WTC11 (cell line): ENCODE measurements around the gene DNAJC8. TPM values are rescaled to one million over a fixed set of nuclear protein-coding genes. Genes with fewer than 3 reads are reported as not detected.

Experiments
- ATAC-seq: fragments of 200-7000 bp; cut with Tn5 transposase; 2 replicates; pipeline ENCODE4 v1.10.0; 2021; ENCODE audit warnings: mild to moderate bottlenecking, moderate library complexity
- CTCF ChIA-PET: fragments of 300-600 bp; sonication (Branson Sonifier 250); formaldehyde crosslinking; loops from one replicate; lab custom pipeline; 2021; ENCODE audit warnings: antibody characterized with exemption; lab: Charles Lee
- POLR2A ChIA-PET: fragments of 350-600 bp; sonication (Branson Sonifier 250); formaldehyde crosslinking; loops from one replicate; lab custom pipeline; 2021; ENCODE audit warnings: antibody characterized with exemption; lab: Charles Lee
- DNase-seq: peaks from one replicate; pipeline ENCODE4 v3.0.0; 2021; ENCODE audit warnings: low spot score
- H3K27ac Mint-ChIP-seq: 2 replicates; pipeline ENCODE4 v1.8.0; 2021; ENCODE audit warnings: mixed read lengths
- H3K27me3 Mint-ChIP-seq: 2 replicates; pipeline ENCODE4 v1.8.0; 2021; ENCODE audit warnings: low read depth, mild to moderate bottlenecking, moderate library complexity, mixed read lengths
- H3K36me3 Mint-ChIP-seq: 2 replicates; pipeline ENCODE4 v1.8.0; 2021; ENCODE audit warnings: mixed read lengths
- H3K4me1 Mint-ChIP-seq: 2 replicates; pipeline ENCODE4 v1.8.0; 2022; ENCODE audit warnings: mixed read lengths
- H3K4me3 Mint-ChIP-seq: 2 replicates; pipeline ENCODE4 v1.8.0; 2021; ENCODE audit warnings: mild to moderate bottlenecking, moderate library complexity, mixed read lengths
- H3K9me3 Mint-ChIP-seq: 2 replicates; pipeline ENCODE4 v1.8.0; 2021; ENCODE audit warnings: mixed read lengths
- AFF4 ChIP-seq: sonication (generic); formaldehyde crosslinking; IDR thresholded peaks from 2 replicates; pipeline ENCODE4 v1.8.1; 2023; ENCODE audit warnings: mild to moderate bottlenecking, missing genetic modification reagents, borderline replicate concordance
- ARID4B ChIP-seq: sonication (generic); formaldehyde crosslinking; IDR thresholded peaks from 2 replicates; pipeline ENCODE4 v1.8.0; 2023; ENCODE audit warnings: missing genetic modification reagents, mild to moderate bottlenecking, borderline replicate concordance
- ATF3 ChIP-seq: sonication (generic); formaldehyde crosslinking; conservative IDR thresholded peaks from 2 replicates; pipeline ENCODE4 v1.8.1; 2022; ENCODE audit warnings: mild to moderate bottlenecking, missing genetic modification reagents
- CDX4 ChIP-seq: fragments of 250-450 bp; sonication (Bioruptor Pico); IDR thresholded peaks from 2 replicates; pipeline ENCODE4 v1.9.0; 2021; ENCODE audit warnings: moderate library complexity, mild to moderate bottlenecking, inconsistent platforms, borderline replicate concordance
- E2F5 ChIP-seq: sonication (generic); formaldehyde crosslinking; IDR thresholded peaks from 2 replicates; pipeline ENCODE4 v1.8.1; 2022; ENCODE audit warnings: mild to moderate bottlenecking, moderate library complexity, missing genetic modification reagents
- ELF4 ChIP-seq: sonication (generic); formaldehyde crosslinking; IDR thresholded peaks from 2 replicates; pipeline ENCODE4 v1.8.1; 2022; ENCODE audit warnings: low read depth, mild to moderate bottlenecking, moderate library complexity, missing genetic modification reagents
- EMX1 ChIP-seq: fragments of 250-450 bp; sonication (Bioruptor Pico); IDR thresholded peaks from 2 replicates; pipeline ENCODE4 v1.8.0; 2021; ENCODE audit warnings: mild to moderate bottlenecking
- GABPB1 ChIP-seq: sonication (generic); formaldehyde crosslinking; IDR thresholded peaks from 2 replicates; pipeline ENCODE4 v1.8.1; 2023; ENCODE audit warnings: mild to moderate bottlenecking, missing genetic modification reagents
- IRF1 ChIP-seq: sonication (generic); formaldehyde crosslinking; IDR thresholded peaks from 2 replicates; pipeline ENCODE4 v1.8.0; 2023; ENCODE audit warnings: missing genetic modification reagents
- MLX ChIP-seq: sonication (generic); formaldehyde crosslinking; IDR thresholded peaks from 2 replicates; pipeline ENCODE4 v1.8.1; 2023; ENCODE audit warnings: mild to moderate bottlenecking, missing genetic modification reagents, moderate library complexity
- MXD4 ChIP-seq: fragments of 250-450 bp; sonication (Bioruptor Pico); IDR thresholded peaks from 2 replicates; pipeline ENCODE4 v1.8.0; 2021; ENCODE audit warnings: mild to moderate bottlenecking, moderate library complexity, borderline replicate concordance
- NR2C2 ChIP-seq: sonication (generic); formaldehyde crosslinking; IDR thresholded peaks from 2 replicates; pipeline ENCODE4 v1.8.0; 2022; ENCODE audit warnings: mild to moderate bottlenecking, missing genetic modification reagents
- ZBTB43 ChIP-seq: sonication (generic); formaldehyde crosslinking; IDR thresholded peaks from 2 replicates; pipeline ENCODE4 v1.8.1; 2023; ENCODE audit warnings: mild to moderate bottlenecking, missing genetic modification reagents
- ZNF263 ChIP-seq: sonication (generic); formaldehyde crosslinking; IDR thresholded peaks from 2 replicates; pipeline ENCODE4 v1.8.1; 2022; ENCODE audit warnings: low read depth, mild to moderate bottlenecking, moderate library complexity, missing genetic modification reagents
- ZNF396 ChIP-seq: fragments of 250-450 bp; sonication (Bioruptor Pico); IDR thresholded peaks from 2 replicates; pipeline ENCODE4 v1.8.0; 2021; ENCODE audit warnings: mild to moderate bottlenecking, moderate library complexity, borderline replicate concordance
- ZNF423 ChIP-seq: fragments of 250-450 bp; sonication (Bioruptor Pico); IDR thresholded peaks from 2 replicates; pipeline ENCODE4 v2.1.2; 2022; ENCODE audit warnings: mild to moderate bottlenecking, moderate library complexity
- ZNF425 ChIP-seq: fragments of 250-450 bp; sonication (Bioruptor Pico); conservative IDR thresholded peaks from 2 replicates; pipeline ENCODE4 v1.9.0; 2021; ENCODE audit warnings: mild to moderate bottlenecking
- total RNA-seq: library from RNA; stranded (reverse); gene quantifications from 3 replicates; pipeline ENCODE4 v1.2.3, GENCODE V29; 2021

DNAJC8 gene
- total RNA-seq, 1 experiment from 2014 or later, result 112 TPM

- no peak for TF ChIP-seq ZBTB43 (CRISPR knock-in tag)
- TF ChIP-seq E2F5 (CRISPR knock-in tag), result no peak
- TF ChIP-seq GABPB1 (CRISPR knock-in tag), result no peak
- no peak for TF ChIP-seq CDX4
Measured at GRCh38 chr1:28172713-28173150, 60.1 kb downstream of the DNAJC8 start (continued).

GRCh38 chr1:28171246-28171645 lies 61.6 kb downstream of the DNAJC8 start:
- CTCF ChIA-PET, result no interaction called here
- ATAC-seq (no peak), DNase-seq (no peak)
- Mint-ChIP-seq H3K27me3 (no peaks in the 10 kb centered on the region), H3K36me3 (no peaks in the 10 kb centered on the region), H3K4me3 (no peak overlapping the region), H3K9me3 (no peaks in the 10 kb centered on the region), H3K27ac (no peak overlapping the region), H3K4me1 (peaks cover 2% of the 10 kb centered on the region; the same call in 1 of the 2 replicates)
- POLR2A ChIA-PET, result no interaction called here
- no peak for TF ChIP-seq ELF4 (CRISPR knock-in tag)
- no peak for TF ChIP-seq AFF4 (CRISPR knock-in tag)
- TF ChIP-seq EMX1 (CRISPR knock-in tag), result no peak
- TF ChIP-seq ARID4B, result no peak
- no peak for TF ChIP-seq ZNF396 (CRISPR knock-in tag)
- TF ChIP-seq MLX (CRISPR knock-in tag), result no peak
- TF ChIP-seq ATF3 (CRISPR knock-in tag), result no peak
- no peak for TF ChIP-seq MXD4 (CRISPR knock-in tag)
- TF ChIP-seq ZNF263 (CRISPR knock-in tag), result no peak
- TF ChIP-seq ZNF423, result no peak
- no peak for TF ChIP-seq NR2C2 (CRISPR knock-in tag)
- TF ChIP-seq IRF1 (CRISPR knock-in tag), result no peak
- no peak for TF ChIP-seq ZNF425 (CRISPR knock-in tag)
